Activated T-helper 1 cell treated with Interleukin-2 at 50 U/mL for 16 hours (primary cell): ENCODE measurements around the gene CYLC1.

Experiments used
- DNase-seq: peaks from one replicate; pipeline ENCODE4 v3.0.0-alpha.2; 2020; ENCODE audit warnings: low read depth

CYLC1 gene, protein sequence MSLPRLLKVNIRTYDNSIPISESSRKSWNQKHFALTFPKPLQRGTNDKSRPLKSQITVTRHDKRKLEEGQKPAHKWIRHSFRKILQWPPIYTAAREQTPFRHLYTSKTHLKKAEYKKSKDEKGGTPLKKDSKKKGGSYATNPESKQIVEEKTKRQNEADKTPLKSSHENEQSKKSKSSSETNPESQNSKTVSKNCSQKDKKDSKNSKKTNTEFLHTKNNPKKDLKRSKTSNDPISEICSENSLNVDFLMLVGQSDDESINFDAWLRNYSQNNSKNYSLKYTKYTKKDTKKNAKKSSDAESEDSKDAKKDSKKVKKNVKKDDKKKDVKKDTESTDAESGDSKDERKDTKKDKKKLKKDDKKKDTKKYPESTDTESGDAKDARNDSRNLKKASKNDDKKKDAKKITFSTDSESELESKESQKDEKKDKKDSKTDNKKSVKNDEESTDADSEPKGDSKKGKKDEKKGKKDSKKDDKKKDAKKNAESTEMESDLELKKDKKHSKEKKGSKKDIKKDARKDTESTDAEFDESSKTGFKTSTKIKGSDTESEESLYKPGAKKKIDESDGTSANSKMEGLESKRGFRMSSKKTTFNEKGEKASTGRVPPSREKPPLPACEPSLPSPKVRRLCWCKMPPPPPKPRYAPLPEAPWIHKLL

DNA sequence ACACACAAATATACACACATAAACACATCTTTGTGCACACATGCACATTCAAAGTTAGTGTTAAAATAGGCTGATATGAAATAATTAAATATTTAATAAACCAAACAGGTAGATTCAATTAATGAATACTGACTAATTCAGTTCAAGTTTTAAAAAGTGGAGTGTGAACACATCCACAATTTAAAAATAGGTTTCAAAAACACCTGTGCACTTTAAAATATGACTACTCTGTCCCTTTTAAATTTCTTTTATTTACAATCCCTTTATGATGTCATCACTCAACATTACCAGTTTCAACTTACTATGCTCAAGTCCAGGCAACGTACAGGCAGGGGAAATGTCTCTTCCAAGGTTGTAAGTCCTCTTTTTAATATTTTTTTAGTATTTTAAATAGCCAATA lies at the start of gene CYLC1:
Gene CYLC1 (plus strand): TSS at position 301 of the 400 bp plus-strand sequence. CDS start 37 bp downstream, at position 338.
- DNase-seq, result no peak

DNA sequence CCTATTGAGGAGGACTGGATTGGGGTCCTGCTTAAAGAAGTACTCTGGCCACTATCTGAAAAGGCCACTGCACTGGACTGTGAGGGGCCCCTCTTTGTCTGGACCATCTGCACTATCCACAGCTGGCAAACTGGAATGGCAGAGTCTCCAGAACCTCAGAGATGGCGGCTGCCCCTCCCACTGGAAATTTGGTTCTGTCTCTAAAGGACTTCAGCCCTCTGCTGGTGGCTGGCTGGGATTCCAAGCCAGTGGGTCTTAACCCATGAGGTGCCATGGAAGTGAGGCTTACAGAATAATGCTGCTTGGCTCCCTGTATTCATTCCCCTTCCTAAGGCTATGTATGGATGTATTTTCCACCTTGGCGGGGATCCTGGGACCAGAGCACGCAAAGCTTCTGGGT lies 41.6 kb upstream of the CYLC1 start:
- no peak for DNase-seq

DNA sequence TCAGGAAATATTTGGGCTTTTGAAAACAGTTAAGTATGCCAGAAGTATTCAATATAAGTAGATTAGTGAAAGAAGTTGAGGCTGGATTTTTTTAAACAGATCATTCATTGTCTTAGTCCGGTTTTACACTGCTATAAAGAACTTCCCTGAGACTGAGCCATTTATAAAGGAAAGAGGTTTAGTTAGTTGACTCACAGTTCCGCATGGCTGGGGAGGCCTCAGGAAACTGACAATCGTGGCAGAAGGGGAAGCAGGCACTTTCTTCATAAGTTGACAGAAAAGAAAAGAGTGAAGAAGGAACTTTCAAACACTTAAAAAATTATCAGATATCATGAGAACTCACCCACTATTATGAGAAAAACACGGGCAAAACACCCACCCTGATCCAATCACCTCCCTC lies 31.1 kb upstream of the CYLC1 start:
- DNase-seq, result no peak

DNA sequence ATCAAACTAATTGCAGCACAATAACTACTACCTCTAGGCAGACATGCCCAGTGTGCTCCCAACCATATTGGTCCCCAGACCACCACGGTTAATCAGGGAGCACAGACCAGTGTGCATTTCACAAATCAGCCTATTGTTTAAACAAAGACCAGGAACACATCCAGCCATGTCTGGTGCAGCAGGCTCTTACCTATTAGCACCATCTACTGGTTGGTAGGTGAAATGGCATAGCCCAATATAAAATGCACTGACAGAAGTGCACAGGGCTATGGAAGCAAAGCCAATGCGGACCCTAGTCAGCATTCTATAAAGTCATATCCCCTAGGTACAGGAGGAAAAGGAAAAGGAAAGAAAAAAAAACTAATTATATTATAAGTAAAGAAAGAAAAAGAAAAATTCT lies 15.5 kb upstream of the CYLC1 start:
- DNase-seq, result no peak

DNA sequence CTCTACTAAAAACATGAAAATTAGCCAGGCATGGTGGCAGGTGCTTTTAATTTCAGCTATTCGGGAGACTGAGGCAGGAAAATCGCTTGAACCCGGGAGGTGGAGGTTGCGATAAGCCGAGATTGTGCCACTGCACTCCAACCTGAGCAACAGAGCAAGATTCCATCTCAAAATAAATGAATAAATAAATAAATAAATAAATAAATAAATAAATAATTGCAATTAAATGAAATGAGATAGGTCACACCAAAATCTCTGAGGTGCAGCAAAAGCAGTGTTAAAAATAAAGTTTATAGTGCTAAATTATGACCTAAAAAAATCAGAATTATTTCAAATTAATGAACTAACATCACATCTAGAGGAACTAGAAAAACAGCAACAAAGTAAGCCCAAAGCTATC lies 13.6 kb upstream of the CYLC1 start:
- DNase-seq, result no peak

DNA sequence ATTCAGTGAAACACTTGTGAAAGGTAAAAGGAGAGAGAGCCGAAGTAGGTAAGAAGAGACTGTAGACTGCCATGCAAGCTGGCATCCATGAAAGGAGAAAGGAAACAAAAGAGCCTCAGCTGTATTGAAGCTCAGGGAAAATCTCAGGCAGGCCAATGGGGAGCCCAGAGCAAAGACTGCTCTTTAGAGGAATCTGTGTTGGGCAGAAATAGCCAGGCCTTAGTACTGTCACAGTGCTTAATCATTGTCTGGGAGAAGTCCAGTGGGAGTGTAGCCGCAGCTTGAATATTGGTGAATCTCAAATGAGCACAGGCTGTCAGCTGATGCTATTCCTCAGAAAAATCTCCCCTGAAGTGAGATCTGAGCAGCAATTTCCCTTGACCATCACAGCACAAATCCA lies 27.6 kb downstream of the CYLC1 start:
- DNase-seq, result no peak

DNA sequence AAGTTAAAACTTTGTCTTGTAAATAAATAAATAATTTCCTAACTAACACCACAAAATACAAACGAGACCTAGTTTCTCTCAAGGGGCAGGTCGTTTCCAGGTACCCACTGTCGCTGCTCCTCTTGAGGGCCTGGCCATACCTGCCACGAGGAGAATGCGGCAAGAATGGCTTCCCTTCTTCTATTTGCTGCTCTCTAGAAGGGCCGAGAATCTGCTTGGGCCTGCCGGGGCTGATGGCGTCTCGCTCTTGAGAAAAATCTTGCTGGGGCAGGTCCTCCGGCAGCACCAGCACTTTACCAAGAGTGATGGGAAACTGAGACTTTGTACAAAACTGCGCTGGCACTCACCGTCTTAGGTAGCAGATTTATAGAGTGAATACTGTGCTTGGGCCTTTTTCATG lies 31.5 kb downstream of the CYLC1 start:
- no peak for DNase-seq

DNA sequence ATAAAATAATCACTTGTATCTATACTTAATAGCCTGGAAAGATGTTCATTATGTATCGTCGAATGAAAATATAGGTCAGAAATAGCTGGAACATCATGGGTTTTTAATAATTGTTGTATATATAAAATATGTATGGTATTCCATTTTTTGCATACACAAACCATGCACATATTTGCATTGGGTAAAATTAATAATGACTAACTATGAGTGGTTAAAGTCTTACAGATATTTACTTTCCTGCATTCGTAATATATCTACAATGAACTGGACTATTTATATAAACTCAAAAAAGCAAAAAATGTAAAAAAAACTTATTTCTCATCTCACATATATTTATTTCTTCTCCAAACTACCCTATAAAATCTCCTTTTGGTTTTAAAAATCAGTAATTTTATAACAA lies 46.0 kb downstream of the CYLC1 start:
- DNase-seq, result no peak

DNA sequence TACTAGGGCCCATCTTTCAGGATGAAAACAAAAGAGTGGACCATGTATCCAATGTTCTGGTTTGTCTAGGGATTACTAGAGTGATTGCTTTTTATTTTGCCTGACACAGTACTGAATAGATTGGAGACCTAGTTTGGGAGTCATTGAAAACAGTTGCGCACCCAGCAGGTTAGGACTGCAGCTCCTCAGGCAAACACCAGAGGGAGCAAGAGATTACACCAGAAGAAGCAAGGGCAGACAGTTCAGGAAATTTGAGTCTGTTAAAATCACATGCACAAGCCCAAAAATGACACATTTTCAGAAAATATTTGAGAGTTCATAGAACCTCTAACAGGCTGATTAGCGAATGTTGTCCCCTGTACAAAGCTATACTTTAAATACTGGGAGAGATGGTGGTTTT lies 55.6 kb downstream of the CYLC1 start:
- DNase-seq, result no peak

DNA sequence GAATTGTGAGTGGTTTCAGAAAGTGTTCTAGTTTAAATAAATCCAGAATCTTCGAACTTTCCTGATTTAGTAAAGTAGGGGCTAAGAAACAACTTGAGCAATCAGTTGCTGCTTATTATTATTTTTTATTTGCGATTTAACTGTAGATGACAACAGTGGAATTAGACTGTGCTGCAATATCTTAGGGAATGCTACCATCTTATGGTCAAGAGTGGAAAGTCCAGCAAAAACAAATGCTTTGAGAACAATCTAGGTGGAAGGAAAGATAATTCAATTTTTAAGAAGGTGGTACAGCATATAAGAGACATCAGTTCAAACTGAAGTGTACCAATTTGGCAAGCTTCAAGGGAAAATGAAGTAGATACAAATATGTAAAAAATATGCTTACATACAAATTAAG lies 73.3 kb downstream of the CYLC1 start:
- DNase-seq, result no peak
